C1 segment of cervical spinal cord (tissue), 14 donors: ENCODE measurements around the gene DLG2.
"Not testable (repeated sequence)": the region's sequence is repeated elsewhere in the genome, so short reads cannot be mapped to it uniquely, and the experiment has no call there.

Experiments
- DNase-seq, 14 donors: peaks; one replicate each; lab custom pipeline; 2025; lab: John Stamatoyannopoulos, UW

Gene DLG2

GRCh38 chr11:85028329-85029101, 598.6 kb downstream of the DLG2 start:
- no peak for DNase-seq

- no peak for DNase-seq
Measured at GRCh38 chr11:85027346-85027745, 599.8 kb downstream of the DLG2 start.

GRCh38 chr11:85021058-85021457, 606.1 kb downstream of the DLG2 start:
- no peak for DNase-seq

GRCh38 chr11:84993386-84993785, 633.8 kb downstream of the DLG2 start:
- DNase-seq = no peak

- no peak for DNase-seq
Measured at GRCh38 chr11:84990141-84990540, 637.0 kb downstream of the DLG2 start.

- not testable (repeated sequence) for DNase-seq
Measured at GRCh38 chr11:84987686-84988187, 639.4 kb downstream of the DLG2 start.

- DNase-seq = no peak
Measured at GRCh38 chr11:84981301-84981700, 645.8 kb downstream of the DLG2 start.

- no peak for DNase-seq
Measured at GRCh38 chr11:84969103-84969502, 658.0 kb downstream of the DLG2 start.

GRCh38 chr11:84965484-84965883, 661.7 kb downstream of the DLG2 start:
- DNase-seq = no peak

GRCh38 chr11:84963240-84963639, 663.9 kb downstream of the DLG2 start:
- no peak for DNase-seq

GRCh38 chr11:84962018-84962417, 665.1 kb downstream of the DLG2 start:
- no peak for DNase-seq

GRCh38 chr11:84958295-84958694, 668.8 kb downstream of the DLG2 start:
- DNase-seq = no peak

GRCh38 chr11:84950569-84951270, 676.4 kb downstream of the DLG2 start:
- no peak for DNase-seq

- DNase-seq = no peak
Measured at GRCh38 chr11:84947970-84948580, 679.1 kb downstream of the DLG2 start.

- DNase-seq = no peak
Measured at GRCh38 chr11:84947070-84947469, 680.1 kb downstream of the DLG2 start.

- no peak for DNase-seq
Measured at GRCh38 chr11:84930863-84931262, 696.3 kb downstream of the DLG2 start.

GRCh38 chr11:84929738-84930137, 697.4 kb downstream of the DLG2 start:
- DNase-seq = no peak

- peak in 1 of 14 donors; percentile 2 for DNase-seq
Measured at GRCh38 chr11:84924154-84924692, 702.9 kb downstream of the DLG2 start.

GRCh38 chr11:84923489-84923888, 703.7 kb downstream of the DLG2 start:
- no peak for DNase-seq

GRCh38 chr11:84922836-84923235, 704.3 kb downstream of the DLG2 start:
- peak in 1 of 14 donors; percentile 1 for DNase-seq

- no peak for DNase-seq
Measured at GRCh38 chr11:84922212-84922805, 704.8 kb downstream of the DLG2 start.

- no peak for DNase-seq
Measured at GRCh38 chr11:84914511-84914910, 712.6 kb downstream of the DLG2 start.
